Right hindlimb (tissue), 1 donor: ENCODE measurements around the gene QRICH2.
A peak's percentile ranks its signal among the peaks of the same experiment; 100 is the strongest.
"Not testable (repeated sequence)": the region's sequence is repeated elsewhere in the genome, so short reads cannot be mapped to it uniquely, and the experiment has no call there.

Experiments
- DNase-seq: peaks from one replicate; pipeline ENCODE4 v3.0.0-alpha.2; 2018

The QRICH2 gene

DNA sequence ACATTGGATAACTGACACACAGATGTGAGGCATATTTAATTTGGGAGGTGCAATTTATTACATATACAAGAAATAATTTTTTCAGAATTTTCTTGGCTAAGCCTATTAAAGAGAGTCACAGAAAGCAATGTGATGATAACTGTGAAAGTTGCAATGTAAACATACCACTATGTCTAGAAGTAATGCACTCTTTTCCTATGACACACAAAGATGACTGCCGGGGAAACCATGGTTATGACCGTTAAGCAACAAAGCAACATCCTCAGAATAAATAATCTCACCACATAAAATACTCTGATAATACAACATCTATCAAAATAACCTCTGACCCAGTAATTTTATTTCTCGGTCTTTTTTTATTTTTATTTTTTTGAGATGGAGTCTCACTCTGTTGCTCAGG is 10.5 kb upstream of the QRICH2 start:
- DNase-seq: no peak

DNA sequence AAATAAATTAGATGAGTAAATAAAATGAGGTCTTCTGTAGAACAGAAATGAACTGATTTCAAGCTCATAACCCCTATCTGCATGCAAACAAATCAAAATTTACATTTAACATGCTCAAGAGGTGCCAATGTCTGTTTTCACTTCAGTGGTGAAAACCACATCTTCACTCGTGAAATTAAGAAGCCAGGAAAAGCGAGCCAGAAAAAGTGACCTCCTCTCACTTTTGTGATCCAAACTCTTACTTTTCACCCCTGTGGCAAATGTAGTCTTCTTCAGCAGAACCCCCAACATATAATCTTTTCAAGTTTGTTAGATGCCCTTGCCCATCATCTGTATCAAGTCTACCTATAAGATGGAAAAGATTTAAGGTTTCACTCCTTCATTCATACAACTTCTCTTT is 9.5 kb upstream of the QRICH2 start:
- no peak for DNase-seq

DNA sequence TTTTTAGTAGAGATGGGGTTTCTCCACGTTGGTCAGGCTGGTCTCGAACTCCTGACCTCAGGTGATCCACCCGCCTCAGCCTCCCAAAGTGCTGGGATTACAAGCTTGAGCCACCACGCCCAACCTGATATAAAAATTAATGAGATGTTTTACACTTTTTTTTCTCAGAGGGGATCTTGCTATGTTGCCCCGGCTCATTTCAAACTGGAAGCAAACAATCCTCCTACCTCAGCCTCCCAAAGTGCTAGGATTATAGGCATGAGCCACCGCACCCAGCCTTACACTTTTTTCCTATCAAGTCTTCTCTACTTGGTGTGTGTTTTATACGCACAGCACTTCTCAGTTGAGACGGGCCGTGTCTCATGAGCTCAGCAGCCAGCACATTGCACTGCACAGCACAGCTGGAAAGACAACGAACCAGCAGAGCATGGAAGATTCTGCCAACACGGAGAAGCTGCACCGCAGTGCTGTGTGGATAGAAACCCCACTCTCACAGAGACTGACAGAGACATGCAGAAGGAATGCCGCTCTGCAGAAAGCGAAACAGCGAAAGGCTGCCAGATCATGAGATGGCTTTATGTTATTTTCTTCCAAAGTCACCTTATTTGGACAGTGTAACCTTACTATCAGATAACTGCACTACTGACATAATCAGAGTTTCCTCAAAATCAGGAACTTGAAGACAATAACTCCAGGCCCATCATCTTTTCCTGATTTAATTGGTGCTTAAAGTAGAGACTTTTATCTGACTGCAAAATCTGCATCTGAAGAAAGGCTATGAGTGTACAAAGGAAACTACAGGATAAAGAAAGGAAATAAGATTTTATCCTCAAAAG is 6.5 kb upstream of the QRICH2 start:
- DNase-seq: no peak

DNA sequence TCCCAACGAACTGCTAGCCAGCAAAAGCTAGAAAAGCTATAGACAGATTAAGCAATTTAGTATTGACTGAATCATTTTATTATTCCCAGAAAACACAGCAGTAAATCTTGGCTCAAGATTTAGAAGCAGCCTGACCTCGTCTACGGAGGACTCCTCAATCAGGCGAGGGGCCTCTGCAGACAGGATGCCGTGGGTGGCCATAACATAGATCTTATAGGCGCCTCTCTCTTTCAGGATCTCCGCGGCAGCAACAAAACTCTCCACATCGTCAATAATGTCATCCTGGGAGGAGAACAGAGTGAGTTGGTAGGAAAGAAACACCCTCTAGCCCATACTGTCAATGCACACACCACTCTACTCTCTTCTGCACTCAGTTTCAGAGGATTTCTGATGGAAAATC is 4.7 kb upstream of the QRICH2 start:
- no peak for DNase-seq

DNA sequence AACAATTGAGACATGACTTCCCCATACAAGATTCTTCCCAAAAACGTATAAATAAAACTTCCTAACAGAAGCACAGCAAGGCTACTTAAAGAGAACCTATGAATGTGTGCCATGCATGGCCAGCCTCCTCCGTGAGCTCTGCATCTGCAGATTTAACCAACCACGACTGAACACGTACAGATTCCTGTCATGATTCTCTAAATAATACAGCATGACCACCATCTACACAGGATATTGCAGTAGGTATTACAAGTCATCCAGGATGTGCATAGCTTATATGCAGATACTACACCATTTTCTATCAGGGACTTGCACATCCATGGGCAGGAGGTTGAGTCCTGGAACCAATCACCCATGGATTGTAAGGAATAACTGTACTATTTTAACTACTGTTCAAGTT is 1.4 kb upstream of the QRICH2 start:
- no peak for DNase-seq

DNA sequence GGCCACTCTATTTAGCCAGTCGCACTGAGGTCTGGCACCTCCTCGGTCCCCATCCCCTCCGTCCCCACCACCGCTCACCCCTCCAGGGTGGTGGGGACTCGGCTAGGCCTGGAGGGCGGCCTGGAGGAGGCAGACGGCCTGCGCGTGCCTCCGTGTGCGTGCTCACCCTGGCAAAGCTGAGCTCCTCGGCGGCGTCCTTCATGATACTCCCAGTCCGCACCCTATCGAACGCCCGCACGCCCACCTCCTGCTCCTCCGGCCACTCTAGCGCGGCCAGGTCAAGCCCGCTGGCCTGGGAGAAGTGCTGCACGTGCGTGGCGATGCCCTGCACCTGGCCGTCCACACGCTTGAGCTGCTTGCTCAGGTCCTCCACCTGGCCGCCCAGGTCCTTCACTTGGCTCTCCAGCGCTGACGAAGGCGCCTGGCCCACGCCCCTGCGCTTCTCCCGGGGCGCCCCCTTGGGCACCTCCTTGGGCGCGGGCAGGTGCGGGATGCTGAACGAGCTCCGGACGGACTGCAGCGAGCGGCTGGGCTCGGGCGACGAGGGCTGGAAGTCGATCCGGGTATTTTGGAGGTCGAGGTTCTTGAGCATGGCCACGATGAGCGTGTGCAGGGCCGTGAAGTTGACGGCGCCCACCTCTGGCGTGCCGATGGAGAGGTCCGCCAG is 644 bp downstream of the QRICH2 start:
- no peak for DNase-seq

DNA sequence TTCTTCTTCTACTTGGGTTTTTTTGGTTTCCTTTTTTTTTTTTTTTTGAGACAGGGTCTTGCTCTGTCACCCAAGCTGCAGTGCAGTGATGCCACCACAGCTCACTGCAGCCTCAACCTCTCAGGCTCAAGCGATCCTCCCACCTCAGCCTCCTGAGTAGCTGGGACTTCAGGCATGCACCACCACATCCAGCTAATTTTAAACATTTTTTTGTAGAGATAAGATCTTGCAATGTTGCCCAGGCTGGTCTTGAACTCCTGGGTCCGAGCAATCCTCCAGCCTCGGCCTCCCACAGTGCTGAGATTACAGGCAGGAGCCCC is 3.0 kb downstream of the QRICH2 start:
- not testable (repeated sequence) for DNase-seq

DNA sequence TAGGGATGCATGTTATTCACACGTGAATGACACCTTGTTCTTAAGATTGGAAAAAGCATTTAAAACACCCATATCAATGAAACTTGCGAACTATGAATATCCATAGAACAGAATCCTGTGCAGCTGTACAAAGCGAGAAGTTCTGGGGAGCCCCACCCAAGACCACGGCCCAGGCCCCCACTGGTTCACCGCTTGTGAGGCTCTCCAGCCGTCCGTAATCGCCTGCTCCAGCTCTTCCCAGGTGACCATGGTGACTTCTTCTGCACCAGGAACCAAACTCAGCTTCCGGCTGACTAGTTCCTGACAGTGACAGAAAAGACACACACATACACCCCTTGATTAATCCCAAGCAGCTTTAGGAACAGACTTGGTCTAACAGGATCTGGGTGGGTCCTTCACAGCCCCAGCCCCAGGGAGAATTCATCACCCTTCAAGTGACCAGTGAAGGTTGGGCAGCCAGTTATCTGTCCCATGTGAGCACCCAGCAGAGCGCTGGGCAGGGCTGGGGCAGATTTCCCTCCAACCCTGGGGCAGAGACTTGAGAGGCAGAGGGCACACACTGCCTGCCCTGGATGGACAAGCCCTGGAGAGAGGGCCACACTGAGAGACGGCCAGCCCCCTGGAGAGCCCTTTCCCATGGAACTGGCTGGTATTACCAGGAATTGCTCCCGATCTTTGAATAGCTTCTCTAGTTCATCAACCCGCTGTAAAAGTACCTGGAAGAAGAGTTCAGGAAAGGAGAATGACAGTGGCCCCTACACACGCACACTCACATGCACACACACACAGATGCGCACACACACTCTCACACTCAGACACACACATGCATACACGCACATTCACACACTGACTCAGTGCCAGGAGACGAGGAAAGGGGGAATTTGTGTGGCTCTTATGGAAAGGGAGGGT is 3.6 kb downstream of the QRICH2 start:
- no peak for DNase-seq

DNA sequence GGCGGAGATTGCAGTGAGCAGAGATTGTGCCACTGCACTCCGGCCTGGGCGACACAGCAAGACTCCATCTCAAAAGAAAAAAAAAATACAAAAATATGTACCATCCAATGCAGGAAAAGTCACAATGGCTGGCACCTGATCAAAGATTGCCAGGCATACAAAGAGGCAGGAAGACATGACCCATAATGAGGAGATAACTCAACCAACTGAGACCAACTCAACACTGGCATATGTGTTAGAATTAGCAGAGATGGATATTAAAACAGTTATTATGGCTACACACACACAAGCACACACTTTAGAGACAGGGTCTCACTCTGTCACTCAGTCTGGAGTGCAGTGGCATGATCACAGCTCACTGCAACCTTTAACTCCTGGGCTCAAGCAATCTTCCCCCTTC is 10.6 kb downstream of the QRICH2 start:
- DNase-seq: no peak

DNA sequence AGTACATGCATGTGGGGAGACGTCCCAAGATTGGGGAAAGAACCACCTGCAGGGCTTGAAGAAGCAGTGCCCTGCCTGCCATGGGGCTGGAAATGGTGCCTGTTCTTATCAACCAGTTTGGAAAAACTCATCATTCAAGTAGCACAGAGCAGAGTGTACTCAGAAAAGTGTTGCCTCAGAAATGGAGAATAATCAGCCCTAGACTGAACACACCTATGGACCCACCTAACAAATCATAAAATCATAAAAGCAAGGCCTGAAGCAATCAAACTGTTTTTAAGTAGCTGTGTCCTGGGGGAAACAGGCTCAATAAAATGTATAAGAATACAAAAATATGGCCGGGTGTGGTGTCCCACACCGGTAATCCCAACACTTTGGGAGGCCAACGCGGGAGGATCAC is 11.2 kb downstream of the QRICH2 start:
- no peak for DNase-seq

DNA sequence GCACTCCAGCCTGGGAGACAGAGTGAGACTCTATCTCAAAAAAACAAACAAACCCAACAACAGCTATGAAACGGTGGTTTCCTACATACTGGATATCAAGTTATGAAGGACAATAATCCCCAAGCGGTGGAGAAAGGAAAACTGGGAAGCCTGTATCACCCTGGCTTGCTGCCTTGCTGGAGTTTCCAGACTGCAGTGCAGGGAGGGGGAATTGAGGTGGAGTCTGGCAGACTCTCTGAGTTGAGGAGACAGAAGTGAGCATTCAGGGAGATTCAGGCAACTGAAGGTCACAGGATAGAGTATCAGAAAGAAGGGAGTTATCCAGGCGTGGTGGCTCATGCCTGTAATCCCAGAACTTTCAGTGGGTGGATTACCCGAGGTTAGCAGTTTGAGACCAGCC is 11.9 kb downstream of the QRICH2 start:
- DNase-seq: peak; percentile 58

DNA sequence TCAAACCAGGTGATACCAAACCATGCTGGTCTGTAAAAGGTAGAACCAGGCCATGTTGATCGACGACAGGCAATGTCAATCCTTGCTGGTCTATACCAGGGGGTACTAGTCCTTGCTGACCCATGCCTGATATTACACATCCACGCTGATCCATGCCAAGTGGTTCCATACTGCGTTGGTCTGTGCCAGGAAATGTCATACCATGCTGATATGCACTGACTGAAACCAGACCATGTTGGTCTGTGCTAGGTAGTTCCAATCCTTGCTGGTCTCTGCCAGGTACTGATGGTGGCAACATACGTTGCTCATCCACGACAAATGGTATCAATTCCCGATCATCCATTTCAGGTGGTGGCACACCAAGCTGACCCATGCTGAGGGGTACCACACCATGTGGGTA is 15.0 kb downstream of the QRICH2 start:
- no peak for DNase-seq

DNA sequence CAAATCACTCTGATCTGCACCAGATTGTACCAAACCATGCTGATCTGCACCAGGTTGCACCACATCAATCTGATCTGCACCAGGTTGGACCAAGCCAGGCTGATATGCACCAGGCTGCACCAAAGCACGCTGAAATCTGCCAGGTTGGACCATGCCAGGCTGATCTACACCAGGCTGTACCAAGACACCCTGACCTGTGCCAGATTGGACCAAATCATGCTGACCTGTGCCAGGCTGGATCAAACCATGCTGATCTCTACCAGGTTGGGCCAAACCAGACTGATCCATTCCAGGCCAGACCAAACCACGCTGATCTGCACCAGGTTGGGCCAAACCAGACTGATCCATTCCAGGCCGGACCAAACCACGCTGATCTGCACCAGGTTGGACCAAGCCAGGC is 15.5 kb downstream of the QRICH2 start:
- no peak for DNase-seq

DNA sequence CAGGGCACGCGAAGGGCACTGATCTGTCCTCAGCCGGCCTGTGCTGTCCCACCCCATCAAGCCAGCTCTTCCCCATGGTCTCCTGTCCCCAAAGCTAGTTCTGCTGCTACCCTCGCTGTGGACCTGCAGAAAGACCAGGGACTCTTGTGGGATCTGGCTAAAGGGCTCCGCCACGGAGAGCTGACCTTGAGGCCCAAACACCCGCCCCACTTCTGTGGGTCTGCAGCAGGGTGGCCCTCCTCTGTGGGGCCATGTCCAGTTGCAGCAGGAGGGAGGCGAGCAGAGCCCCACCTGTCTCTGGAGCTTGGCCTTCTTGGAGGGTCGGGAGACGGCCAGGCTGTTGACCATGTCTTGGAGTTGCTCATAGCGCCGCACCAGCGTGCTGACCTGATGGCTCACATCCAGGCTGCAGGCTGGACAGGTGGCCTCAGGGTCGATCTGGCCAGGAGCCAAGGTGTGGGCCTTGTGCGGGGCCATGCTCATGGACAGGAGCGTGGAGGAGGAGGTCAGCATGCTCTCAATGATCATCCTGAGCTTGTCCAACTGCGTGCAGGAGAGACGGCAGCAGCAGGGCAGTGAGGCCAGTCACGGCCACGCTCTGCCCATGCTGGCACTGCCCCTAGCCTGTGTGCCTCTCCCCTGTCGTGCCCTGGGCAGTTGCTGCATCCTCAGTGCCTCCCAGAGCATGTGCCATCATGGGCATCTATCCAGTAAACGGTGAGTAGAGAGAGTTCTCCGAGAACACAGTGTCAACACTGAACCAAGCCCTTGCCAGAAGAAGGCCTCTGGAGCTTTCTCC is 26.3 kb downstream of the QRICH2 start:
- no peak for DNase-seq

DNA sequence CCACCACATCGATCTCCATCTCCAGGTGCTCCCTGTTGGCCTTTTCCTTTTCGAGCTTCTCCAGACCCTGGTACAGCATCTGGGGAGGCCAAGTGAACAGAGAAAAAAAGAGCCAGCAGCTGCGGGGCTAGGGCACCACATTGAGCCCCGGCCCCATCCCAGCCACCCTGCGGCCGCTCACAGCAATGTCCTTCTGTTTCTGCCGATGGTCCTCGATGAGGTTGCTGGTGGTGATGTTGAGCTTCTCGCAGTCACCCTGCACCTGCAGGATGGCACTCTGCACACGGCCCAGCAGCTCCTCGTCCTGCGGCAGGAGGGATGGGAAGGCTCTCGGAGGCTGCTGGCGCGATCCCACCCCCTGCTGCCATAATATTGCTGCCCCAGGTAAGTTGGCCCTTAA is 27.4 kb downstream of the QRICH2 start:
- no peak for DNase-seq

DNA sequence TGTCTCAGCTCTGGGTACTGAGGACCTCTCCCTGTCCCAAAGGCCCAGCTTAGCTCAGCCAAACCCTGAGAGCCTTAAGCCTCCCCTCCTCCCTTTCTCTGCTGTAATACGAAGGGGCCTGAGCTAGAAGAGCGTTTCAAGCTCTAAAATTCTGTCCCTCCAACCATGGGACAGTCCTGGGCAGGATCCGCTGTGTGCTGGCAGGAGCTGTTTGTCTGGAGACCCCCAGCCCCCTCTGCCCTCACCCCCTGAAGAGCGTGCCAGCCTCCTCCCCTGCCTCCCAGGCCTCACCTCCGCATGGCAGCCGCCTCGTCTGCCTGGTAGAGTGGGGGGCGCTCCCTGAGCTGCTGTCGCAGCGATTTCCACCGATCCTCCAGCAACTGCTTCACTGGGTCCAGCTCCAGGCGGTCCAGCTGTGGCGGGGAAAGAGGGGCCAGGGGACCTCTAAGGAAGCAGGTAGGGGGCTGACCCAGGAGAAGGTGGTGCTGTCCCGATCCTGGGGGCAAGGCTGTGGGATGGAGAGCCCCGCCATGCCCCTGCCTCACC is 28.3 kb downstream of the QRICH2 start:
- no peak for DNase-seq

DNA sequence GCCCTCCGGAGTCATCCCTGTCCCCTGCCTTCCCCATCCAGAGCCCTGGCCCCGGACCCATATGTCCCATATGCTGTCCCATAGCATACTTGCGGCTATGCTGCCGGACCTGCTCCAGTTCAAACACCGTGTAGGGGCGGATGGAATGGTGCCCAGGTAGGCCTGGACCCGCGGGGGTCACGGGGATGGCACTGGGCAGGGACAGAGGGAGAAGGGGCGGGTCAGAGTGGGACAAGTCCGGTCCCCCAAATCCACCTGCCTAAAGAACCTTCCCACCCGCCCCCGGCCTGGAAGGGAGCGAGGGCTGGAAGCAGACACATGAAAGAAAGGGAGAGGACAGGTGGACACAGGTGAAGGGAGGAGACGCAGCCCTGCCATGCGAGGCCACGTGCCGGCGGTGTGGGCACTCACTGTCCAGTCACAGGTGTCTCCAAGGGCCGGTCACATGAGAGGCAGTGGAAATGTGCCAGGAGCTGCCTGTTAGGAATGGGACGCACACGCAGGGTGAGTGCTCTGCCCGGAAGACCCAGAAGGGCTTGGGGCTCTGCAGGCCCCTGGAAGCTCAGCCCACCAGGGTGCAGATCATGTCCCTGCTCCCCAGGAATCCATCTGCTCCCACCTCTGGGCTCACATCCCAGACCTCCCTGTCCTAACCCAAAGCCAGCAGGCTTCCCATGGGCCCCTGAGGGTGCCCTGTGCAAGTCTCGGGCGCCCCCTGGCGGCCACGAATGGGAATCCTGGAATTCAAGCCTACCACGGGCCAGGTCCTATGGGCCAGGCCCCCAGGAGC is 28.9 kb downstream of the QRICH2 start:
- peak; percentile 89 for DNase-seq

DNA sequence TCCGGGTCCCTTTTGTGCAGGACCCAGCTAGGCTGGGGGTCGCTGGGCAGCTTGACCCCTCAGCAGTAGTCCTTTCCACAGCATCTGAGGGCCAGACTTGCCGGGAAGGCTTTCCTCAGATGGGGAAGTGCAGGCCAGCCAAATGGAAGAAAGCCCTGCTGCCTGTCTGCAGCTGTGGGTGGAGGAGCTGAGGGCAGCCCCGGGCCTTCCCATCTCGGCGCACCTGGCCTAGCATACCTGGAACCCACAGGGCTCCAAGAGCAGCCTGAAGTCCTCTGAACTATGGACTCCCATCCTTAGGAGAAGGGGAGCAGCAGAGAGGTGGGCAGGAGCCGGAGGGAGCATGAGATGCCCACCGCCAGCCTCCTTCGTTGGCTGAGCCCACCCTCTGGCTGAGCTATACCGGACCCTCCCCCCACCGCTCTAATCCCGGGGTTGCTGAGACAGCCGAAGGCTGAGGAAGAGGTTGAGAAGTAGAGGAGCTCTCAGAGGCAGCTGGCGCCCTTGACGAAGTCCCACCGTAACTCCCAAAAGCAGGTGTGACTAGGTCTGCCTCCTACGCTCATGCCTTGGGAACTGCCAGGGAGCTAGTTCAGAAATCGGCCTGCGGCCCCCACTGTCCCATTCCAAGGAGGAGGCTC is 29.7 kb downstream of the QRICH2 start:
- no peak for DNase-seq

DNA sequence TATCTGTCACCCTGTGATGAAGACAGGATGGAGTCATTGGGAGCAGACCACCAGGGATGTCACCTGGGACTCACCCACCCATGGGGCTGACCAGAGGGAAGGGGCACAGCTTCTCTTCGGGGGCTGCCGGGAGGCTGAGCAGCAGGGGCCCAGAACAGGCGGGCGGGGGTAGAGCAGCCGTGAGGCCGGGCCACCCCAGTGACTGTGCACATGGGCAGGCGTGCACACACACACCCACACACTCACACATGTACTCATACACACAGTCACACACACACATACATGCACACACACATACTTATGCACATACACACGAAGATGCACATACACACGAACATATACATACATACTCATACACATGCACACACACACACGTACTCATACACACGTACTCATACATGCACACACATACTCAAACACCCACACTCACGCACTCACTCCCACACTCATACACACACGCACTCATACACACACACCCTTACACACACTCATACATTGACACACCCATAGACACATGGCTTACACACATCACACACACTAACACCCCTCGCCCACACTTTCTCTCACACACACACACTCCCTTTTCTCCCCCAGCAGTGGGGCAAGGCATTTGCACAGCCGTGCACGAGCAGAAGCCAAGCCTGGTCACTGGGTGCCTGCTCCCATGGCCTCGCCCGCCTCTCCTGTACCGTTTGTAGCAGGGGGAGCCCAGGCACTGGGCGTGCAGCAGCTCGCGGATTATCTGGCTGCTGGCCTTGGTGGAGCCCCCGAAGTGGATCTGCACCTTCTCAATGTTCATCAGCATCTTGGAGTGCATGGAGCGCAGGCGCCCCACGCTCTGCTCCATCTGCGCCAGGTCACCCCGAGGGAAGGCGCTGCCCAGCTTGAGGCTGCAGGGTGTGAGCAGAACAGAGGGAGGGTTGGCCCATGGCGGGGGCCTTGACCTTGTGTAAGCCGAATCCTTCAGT is 30.5 kb downstream of the QRICH2 start:
- DNase-seq: no peak
